ENCODE data around the gene ZNF670.
"Not testable (repeated sequence)": the region's sequence is repeated elsewhere in the genome, so short reads cannot be mapped to it uniquely, and the experiment has no call there.

ZNF670 gene

DNA sequence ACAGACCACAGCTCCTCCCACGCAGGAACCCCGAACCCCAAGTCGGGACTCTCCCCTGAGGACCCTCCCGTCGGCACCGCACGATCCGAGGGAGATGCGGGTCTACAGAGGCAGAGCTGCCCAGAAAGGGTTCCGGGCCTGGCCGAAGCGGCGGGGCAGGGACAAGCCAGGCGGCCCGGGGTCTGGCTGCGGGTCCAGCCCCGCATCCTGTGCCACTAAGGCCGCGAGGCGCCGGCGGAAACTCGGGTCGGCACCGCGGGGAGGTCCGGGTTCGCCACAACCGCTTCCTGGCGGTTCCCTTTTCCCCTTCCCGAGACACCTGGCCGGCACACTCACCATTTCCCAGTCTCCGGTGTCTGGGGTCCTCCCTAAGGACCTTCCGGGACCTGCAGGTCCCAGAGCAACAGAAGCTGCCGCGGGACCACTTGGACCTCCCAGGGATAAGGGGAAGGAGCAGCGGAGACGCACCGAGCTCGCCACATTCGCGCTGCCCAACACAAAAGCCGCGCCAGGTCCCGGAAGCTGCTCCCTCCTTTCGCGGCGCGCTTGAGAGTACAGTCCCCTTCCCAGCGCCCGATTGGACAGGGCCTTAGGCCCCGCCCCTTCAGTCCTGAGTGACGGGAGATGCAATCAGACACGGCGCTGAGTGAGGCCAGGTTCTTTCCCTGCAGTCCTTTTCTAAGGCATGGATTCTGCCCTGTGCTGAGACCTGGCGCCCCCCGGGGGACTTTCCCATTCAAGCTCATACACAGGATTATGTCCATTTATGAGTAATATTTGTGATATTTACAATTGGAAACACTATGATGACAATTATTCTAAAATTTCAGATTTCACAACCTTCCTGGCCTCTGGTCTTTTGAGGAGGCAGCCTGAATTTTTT is at the start of gene ZNF670:
TSS of gene ZNF670 (minus strand) at position 554 of the 883 bp plus-strand sequence. CDS start at position 339, 215 bp downstream.
- DNase-seq (ENCODE audit: low read depth): peak; percentile 79

DNA sequence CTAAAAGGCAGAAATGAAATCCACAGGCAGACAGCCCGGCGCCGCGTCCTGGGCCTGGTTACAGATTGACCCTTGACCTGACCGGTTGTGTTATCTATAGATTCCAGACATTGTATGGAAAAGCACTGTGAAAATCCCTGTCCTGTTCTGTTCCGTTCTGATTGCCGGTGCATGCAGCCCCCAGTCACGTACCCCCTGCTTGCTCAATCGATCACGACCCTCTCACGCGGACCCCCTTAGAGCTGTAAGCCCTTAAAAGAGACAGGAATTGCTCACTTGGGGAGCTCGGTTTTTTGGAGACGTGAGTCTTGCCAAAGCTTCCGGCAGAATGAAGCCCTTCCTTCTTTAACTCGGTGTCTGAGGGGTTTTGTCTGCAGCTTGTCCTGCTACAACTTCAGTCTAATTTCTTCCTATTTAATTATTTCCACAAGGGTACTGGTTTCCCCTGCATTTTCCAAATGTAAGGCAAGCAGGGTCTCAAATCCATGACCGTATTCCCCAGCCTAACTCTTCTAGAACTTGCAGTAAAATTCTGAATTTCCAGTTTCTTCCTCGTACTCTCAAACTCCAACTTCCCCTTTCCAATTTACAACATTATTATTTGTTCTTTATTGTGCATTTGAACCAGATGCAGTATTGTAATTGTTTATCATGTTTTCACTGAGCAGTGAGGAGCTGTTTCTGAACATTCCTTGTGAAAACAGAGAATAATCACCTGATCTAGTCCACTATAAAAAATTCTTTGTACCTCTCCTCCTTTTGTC is 49.1 kb upstream of the ZNF670 start:
- DNase-seq (ENCODE audit: low read depth): not testable (repeated sequence)

DNA sequence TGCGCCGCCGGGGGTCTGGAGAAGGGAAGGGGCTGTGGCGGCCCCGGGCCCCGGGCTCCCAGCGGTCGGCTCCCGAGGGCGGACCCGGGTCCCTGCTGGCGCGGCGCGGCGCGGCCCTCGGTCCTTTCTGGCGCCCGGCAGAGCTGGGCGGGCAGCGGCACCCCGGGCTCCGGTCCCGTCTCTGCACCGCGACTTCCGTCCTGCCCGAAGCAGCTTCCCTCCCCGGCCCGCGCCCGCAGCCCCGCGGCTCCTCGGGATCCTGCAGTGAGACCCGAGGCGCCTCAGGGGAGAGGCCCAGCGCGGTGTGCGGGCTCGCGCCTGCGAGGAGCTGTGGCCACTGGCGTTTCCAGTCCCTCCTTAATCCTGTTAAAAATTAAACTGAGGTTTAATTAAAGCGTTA is 48.0 kb upstream of the ZNF670 start:
- DNase-seq (ENCODE audit: low read depth): not testable (repeated sequence)

DNA sequence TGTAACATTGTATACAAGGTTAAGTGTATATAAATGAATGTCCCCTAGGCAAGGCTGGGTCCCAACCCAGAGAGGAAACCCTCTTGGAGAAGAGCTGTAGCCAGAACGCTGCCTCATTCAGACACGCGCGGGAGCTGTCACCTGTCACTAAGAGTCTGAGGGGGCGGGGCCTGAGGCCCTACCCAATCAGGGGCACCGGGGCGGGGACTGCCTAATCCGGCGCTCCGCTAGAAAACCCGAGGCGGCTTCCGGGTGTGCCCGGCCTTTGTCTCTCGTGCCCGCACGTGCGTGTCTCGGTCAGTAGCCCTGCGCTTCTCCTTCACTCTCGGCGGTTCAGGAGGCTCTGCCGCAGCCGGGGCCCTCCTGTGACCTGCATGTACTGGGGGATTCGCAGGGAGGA is 47.6 kb upstream of the ZNF670 start:
- not testable (repeated sequence) for DNase-seq (ENCODE audit: low read depth)

DNA sequence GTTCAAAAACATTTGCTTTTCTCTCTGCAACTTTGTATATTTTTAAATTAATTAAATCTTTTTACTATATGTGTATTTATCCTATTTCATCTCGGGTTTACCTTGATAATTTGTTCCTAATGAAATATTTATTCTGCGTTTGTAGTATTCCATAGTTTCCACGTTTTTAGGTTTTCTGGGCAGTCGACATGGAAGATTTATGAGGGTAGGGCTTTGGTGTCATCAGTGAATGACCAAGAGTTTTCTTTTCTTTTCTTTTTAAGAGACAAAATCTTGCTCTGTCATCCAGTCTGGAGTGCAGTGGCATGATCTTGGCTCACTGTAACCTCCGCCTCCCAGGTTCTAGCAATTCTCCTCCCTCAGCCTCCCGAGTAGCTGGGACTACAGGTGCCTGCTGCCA is 42.8 kb upstream of the ZNF670 start:
- DNase-seq (ENCODE audit: low read depth): no peak

DNA sequence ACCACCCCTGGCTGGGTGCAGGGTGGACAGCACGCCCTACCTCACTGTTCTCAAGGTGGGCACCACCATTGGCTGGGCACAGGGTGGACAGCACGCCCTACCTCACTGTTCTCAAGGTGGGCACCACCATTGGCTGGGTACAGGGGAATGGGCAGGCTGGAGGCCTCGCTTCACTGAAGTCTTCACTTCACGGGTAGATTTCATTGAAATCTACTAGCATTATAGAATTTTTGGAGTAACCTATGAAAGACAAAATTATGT is 41.7 kb upstream of the ZNF670 start:
- DNase-seq (ENCODE audit: low read depth): not testable (repeated sequence)

DNA sequence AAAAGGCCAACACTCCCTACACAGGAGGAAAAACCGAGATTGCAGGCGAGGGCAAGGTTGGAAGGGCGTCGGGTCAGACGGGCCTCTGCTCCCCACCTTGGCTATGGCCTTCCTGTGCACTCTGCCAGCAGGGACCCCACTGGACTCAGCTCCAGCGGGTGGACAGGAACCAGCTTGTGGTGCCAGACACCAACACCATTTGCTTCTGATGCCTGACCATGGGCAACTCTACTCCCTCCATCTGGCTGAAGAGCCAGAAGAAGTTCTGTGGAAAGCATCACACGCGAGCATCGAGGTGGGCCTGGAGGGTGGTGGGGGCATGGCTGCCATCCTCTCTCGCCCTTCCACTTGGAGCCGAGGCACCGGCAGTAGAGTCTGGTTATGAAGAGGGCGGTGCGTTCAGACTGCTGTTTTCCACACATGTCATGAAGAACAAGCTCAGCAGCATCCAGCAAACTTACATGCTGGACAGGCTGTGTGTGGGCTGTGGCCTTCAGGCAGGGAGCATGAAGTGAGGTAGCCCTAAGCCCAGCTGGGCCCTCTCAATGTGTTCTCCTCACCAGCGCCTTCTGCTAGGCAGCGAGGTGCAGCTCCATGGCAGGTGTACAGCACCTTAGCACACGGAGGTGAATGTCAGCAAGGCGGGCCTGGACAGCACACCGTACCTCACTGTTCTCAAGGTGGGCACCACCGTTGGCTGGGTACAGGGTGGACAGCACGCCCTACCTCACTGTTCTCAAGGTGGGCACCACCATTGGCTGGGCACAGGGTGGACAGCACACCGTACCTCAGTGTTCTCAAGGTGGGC is 41.2 kb upstream of the ZNF670 start:
- DNase-seq (ENCODE audit: low read depth): no peak

DNA sequence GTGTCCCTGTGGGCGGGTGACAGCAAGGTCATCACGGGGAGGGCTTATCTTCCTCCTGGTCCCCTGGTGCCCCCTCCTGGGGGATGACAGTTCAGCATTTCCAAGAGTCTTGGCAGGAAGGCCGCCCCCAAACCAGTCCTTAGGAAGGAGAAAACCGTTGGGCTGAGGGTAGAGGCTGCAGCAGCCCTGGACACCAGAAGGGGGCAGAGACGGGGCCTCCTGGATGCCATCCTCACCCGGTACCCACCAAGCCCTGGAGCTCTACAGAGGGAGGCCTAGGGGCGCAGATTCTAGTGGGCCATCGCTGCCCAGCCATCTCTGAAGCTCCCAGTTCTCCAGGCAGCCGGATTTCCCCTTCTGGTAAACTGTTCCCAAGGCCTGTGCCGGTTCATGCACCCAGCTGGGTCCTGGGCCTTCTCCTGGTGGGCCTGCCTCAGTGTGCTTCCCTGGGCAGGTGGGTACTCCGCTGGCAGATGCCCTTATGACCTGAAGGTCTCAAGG is 40.4 kb upstream of the ZNF670 start:
- no peak for DNase-seq (ENCODE audit: low read depth)

DNA sequence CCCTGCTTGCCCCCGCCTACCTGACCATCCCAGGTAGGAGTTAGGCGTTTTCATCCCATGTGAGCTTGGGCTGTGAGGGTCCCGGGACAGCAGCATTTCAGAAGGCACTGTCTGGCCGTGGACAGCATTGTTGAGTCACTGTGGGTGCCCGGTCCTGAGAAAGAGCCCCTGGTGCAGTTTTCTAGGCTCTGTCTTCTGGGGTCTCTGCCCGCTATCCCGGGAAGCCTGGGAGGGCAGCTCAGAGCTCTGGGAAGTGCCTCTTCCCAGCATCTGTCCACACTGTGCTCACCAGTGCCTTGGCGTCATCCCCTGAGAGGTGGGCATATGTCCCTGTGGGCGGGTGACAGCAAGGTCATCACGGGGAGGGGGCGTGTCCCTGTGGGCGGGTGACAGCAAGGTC is 36.9 kb upstream of the ZNF670 start:
- DNase-seq (ENCODE audit: low read depth): no peak

DNA sequence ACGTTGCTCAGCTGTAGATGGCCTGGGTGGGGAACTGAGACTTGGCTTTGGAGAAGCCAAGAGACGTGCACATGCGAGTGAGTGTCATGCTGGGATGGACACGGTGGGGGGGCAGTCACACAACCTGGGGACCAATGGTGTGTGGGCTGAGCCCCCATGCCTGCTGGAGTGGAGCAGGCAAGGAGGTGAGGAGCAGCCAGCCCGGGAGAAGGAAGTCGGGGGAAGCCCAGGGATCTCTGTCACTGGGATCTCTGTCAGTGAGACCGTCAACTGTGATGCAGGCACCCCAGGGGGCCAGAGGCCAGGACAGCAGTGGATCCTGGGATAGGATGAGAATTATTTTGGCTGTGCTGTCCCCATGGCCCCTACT is 36.5 kb upstream of the ZNF670 start:
- DNase-seq (ENCODE audit: low read depth): no peak

DNA sequence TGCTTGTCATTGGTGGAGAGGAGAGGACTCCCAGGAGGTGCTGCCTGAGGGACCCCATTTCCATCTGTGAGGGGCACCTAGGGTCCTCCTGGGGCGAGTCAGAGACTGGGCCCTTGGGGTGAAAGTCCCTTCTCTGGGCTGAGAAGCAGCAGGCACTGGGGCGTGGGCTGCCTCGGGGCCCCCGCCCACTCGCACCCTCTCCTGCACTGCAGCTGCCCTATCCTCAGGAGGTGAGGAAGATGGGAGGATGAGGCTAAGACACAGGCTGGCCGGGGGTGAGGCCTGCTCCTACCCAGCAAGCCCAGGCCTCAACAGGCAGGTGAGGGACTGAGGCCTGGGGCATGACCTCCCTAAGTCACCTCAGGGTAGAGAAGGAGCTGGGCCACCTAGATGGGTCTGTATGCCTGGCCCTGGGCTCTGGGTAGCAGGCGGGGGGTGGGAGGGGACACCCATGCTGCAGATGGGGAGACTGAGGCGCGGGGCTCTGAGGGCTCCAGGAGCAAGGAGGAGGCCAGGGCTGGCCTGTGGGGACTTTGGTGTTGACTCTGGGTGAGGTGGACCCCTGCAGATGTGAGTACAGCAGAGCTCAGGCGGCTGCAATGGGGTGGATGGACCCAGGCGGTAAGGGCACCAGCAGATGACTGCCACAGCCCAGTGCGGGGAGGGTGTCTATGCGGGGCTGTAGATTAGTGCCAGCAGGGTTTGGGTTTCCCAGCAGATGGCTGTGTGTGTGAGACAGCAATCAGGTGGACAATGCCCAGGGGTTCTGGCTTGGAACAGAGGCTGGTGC is 35.9 kb upstream of the ZNF670 start:
- DNase-seq (ENCODE audit: low read depth): no peak

DNA sequence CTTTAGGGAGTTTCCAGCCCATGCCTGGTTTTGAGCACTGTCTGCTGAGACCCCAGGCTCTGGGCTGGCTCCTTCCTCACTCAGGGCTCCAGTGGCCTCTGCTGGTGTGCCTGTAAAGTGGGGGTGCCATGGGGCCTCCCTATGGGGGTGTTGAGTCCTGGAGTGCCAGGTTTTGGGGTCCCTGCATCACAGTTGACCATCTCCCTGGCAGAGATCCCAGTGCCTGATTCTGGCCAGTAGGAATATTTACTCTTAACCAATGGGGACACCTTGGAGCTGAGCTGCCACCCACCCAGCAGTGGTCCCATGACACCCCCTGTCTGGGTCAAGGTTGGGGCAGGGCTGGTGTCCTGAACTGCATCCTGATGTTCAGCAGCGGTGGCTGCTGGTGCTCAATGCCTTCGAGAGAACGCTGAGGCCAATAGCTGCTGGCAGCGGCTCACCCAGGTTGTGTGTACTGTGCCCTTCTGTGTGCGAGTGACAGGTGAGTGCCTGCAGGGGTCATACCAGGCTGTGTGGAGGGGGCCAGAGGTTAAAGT is 35.2 kb upstream of the ZNF670 start:
- no peak for DNase-seq (ENCODE audit: low read depth)

DNA sequence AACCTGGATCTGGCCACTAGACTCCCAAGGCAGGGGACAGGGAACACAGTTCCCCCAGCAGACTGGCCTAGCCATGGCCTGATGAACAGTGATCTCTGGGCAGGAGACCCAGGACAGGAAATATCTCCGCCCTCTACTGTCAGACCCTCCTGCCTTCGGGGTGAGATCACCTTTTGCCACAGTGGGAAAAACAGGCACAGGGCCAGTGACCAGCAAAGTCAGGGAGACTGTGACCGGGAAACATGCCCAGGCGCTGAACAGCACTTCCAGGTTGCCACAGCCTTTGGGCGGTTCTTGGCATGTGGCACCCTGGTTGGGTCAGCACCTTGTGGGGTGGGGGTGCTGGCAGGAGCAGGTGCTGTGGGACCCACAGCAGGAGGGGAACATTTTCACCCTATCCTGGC is 34.5 kb upstream of the ZNF670 start:
- DNase-seq (ENCODE audit: low read depth): no peak

DNA sequence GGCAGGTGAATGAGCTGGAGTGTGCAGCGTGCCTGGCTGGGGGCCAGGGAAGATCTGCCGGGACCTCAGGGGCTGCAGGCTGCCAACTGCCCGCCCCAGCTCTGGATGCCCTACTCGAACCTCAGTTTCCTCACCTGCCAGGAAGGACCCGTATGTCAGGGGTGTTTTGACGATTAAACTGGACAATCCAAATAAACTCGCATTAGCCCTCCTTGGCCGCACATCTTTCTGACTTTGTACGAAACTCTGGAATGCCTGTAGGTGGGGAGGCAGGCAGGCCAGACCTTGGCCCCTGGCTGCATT is 33.8 kb upstream of the ZNF670 start:
- DNase-seq (ENCODE audit: low read depth): no peak

DNA sequence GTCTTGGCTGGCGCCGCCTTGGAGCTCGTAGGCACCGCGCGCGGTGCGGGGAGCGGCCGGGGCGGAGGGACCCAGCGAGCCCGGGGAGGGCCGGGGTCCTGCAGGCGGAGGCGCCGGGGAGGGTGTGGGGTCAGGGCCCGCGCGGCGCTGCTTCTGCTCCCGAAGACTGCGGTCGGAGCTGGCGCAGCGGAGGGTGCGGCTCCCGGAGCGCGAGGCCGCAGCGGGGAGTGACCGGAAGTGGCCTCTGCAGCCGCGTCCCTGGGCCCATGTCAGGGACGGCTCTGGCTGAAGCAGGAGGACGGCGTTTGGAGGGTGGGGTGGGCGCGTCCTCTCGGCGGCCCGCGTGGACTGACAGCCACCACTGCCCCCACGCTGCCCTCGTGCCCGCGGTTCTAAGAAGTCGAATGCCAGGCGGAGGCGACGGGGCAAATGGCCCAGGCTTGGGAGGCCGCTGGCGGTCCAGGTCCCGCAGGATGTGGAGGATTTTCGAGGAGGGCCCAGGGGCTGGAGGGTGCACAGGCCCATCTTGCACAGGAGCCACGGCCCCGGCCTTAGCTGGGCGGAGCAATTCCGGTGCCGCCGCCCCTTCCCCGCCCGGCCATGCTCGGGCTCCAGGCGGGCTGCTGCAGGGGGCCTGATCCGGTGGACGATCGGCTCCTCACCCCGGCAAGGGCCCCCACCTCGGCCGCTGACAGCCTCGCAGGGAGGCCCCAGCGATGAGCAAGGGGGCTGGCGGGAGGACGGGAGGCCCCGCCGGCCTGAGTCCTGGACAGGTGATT is 33.3 kb upstream of the ZNF670 start:
- no peak for DNase-seq (ENCODE audit: low read depth)

DNA sequence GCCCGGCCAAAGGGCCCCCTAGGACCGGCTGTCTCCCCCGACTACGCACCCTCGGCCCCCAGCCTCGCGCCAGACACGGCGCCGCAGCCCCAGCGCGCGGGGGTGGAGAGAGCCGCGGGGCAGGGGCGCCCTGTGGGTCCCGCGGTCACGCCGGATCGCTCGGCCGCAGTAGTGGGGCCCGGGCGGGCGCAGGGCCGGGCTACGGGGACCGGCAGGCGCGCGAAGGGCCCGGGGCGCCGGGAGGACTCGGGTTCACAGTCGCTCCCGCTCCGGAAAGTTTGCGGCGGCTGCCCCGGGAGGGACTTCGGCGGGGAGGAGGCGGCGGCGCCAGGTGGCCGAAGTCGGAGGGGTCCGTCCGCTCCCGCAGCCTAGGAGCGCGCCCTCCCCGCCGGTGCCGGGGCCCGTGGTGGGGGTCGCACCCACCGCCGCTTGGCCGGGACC is 32.7 kb upstream of the ZNF670 start:
- DNase-seq (ENCODE audit: low read depth): no peak

DNA sequence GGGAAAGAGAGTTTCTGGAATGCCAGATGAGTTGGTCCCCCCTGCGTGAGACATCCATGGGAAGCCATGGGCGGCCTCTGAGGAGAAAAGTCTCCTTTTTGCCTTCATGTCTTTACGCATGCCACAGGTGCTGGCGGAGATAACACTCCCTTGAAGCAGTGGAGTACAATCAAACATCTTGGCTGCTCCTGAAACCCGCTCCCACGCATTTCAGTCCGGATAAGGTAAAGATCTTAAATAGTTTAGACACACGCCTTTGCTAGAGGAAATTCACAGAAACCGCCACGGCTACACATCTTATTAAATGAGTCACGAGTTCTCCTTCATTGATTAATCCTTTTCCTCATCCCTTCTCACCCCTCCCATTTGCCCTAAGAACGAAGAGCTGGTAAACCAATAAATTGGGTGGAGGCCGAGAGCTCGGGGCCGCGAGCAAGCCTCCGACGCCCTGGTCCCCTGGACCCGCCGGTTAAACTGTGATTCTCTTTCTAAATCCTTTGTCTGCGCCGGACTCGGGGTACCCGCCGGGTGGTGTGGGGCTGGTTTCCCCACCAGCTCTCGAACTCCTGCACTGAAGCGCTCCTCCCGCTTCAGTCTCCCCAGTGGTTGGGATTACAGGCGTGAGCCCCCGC is 32.1 kb upstream of the ZNF670 start:
- DNase-seq (ENCODE audit: low read depth): no peak

DNA sequence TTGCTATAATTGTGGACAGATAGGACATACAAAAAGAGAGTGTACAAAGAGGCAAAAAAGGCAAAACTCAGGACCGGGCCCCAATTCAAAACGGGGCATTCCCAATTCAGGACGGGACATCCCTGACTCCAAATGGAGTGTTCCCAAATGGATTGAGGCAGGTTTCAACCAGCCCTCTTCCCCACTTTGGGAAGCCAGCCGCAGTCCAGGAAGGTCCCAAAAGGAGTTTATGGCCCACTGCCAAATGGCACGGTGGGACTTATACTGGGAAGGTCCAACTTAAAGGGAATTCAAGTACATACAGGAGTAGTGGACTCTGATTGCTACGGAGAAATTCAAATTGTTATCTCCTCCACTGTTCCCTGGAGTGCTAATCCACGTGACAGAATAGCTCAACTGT is 29.1 kb upstream of the ZNF670 start:
- no peak for DNase-seq (ENCODE audit: low read depth)

DNA sequence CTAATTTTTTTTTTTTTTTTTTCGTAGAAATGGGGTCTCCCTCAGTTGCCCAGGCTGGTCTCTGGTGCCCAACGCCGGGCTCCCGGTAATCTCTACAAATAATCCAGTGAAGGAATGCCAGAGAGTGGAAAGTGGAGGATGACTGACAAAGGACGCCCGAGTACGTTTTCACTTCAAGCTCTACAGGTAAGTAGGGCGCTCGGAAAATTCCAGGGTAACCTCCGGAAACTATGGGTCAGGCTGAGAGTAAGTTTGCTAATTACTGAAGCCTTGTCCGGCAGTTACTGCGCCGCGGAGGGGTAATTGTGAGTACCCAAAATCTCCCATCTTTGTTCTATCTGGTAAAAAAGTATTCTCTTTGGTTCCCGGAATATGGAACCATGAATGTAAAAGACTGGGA is 27.4 kb upstream of the ZNF670 start:
- no peak for DNase-seq (ENCODE audit: low read depth)

DNA sequence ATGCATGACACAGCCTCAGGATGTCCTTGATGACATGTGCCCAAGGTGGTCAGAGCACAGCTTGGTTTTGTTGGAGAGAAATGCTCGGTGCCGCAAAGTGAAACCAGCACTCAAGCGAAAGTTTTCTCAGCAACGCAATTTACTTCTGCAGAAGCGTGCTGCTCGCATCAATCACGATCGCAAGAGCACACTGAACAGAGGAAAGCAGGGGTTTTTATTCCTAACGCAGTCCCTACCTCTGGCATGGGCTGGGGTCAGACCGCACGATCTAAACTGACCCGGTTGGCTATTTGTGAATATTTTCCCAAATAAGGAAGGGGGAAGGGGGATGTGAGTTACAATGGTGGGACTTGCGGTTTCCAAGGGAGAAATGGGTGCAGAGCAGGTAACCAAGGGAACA is 26.4 kb upstream of the ZNF670 start:
- no peak for DNase-seq (ENCODE audit: low read depth)

All from activated T-helper 9 cell treated with anti-CD3 and anti-CD28 coated beads, Interleukin-2, amount 50 U/mL, for 16 hours (primary cell).